ENCODE measurements around the gene PEX14. TPM values are rescaled to one million over a fixed set of nuclear protein-coding genes. Genes with fewer than 3 reads are reported as not detected.

The PEX14 gene
- total RNA-seq, 1 donor from 2014 or later: 21.6 TPM

- Histone ChIP-seq H3K27ac (no peak overlapping the region), H3K4me3 (peak overlapping the region in 1 of 2 donors; percentile 8), H3K9me3 (no peaks in the 10 kb centered on the region), H3K4me1 (peaks cover 11% of the 10 kb centered on the region), H3K27me3 (no peaks in the 10 kb centered on the region), H3K36me3 (peaks cover 0 to 5% of the 10 kb centered on the region in 2 donors)
- no peak for DNase-seq (ENCODE audit: extremely low spot score in 2 of 2)
- TF ChIP-seq POLR2A (IDR thresholded peaks at IDR 0.05) (no peak), CTCF (IDR thresholded peaks at IDR 0.05) (no peak), POLR2AphosphoS5 (IDR thresholded peaks at IDR 0.05; ENCODE audit: insufficient read depth in 1 of 2, low read depth in 1 of 2) (no peak)
- intact Hi-C loops (cut with DNase I): no loop called here
Observed at GRCh38 chr1:10663678-10664035, 188.9 kb downstream of the PEX14 start.

GRCh38 chr1:10664251-10664650, 189.5 kb downstream of the PEX14 start:
- H3K4me1 ChIP-seq: peaks cover 11% of the 10 kb centered on the region
- TF ChIP-seq CTCF (IDR thresholded peaks at IDR 0.05): no peak
- TF ChIP-seq POLR2A (IDR thresholded peaks at IDR 0.05): no peak
- no peak for TF ChIP-seq POLR2AphosphoS5 (IDR thresholded peaks at IDR 0.05; ENCODE audit: insufficient read depth in 1 of 2, low read depth in 1 of 2)
- H3K27me3 ChIP-seq: no peaks in the 10 kb centered on the region
- H3K27ac ChIP-seq: no peak overlapping the region
- H3K36me3 ChIP-seq: no peaks in the 10 kb centered on the region
- DNase-seq (ENCODE audit: extremely low spot score in 2 of 2): no peak
- intact Hi-C loops (cut with DNase I): no loop called here
- no peak overlapping the region for H3K4me3 ChIP-seq
- H3K9me3 ChIP-seq: no peaks in the 10 kb centered on the region

GRCh38 chr1:10665226-10665625, 190.5 kb downstream of the PEX14 start:
- Histone ChIP-seq H3K27ac (no peak overlapping the region), H3K4me1 (peaks cover 11% of the 10 kb centered on the region)
- TF ChIP-seq POLR2AphosphoS5 (IDR thresholded peaks at IDR 0.05; ENCODE audit: insufficient read depth in 1 of 2, low read depth in 1 of 2): no peak
- TF ChIP-seq CTCF (IDR thresholded peaks at IDR 0.05): no peak
- no peak for TF ChIP-seq POLR2A (IDR thresholded peaks at IDR 0.05)

GRCh38 chr1:10665930-10666850, 191.4 kb downstream of the PEX14 start:
- DNase-seq (ENCODE audit: extremely low spot score in 2 of 2): no peak
- Histone ChIP-seq H3K36me3 (no peaks in the 10 kb centered on the region), H3K4me3 (no peak overlapping the region), H3K27me3 (no peaks in the 10 kb centered on the region), H3K4me1 (peaks cover 20% of the 10 kb centered on the region), H3K27ac (no peak overlapping the region), H3K9me3 (no peaks in the 10 kb centered on the region)
- TF ChIP-seq POLR2AphosphoS5 (IDR thresholded peaks at IDR 0.05; ENCODE audit: insufficient read depth in 1 of 2, low read depth in 1 of 2): no peak
- no peak for TF ChIP-seq POLR2A (IDR thresholded peaks at IDR 0.05)
- TF ChIP-seq CTCF (IDR thresholded peaks at IDR 0.05): no peak
- intact Hi-C loops (cut with DNase I): no loop called here

More at GRCh38 chr1:10665226-10665625, 190.5 kb downstream of the PEX14 start:
- DNase-seq (ENCODE audit: extremely low spot score in 2 of 2): no peak
- Histone ChIP-seq H3K36me3 (no peaks in the 10 kb centered on the region), H3K27me3 (no peaks in the 10 kb centered on the region), H3K9me3 (no peaks in the 10 kb centered on the region), H3K4me3 (no peak overlapping the region)
- intact Hi-C loops (cut with DNase I): no loop called here
